IMR-90 (cell line): ENCODE data around the gene AUH. TPM values are rescaled to one million over a fixed set of nuclear protein-coding genes. Genes with fewer than 3 reads are reported as not detected.

Source experiments
- ATAC-seq: fragments of 200-7000 bp; cut with Tn5 transposase; 2 replicates; pipeline ENCODE4 v1.9.1; 2020; ENCODE audit warnings: low read depth, mild to moderate bottlenecking, moderate library complexity
- BruUV-seq: library from RNA; stranded (reverse); fragments of 400-500 nt; replicated peaks from 2 replicates; lab custom pipeline; 2021; lab: Mats Ljungman, UMichigan
- CTCF ChIA-PET: fragments of 300-600 bp; formaldehyde crosslinking; extraction: SDS; loops from one replicate; lab custom pipeline; 2021; ENCODE audit warnings: antibody characterized with exemption; lab: Yijun Ruan, JAX
- POLR2A ChIA-PET: fragments of 300-600 bp; sonication (Branson Sonifier 250); formaldehyde crosslinking; loops from one replicate; lab custom pipeline; 2022; ENCODE audit warnings: antibody characterized with exemption; ENCODE audit not compliant: unreplicated experiment; lab: Charles Lee
- DNase-seq: peaks from one replicate; pipeline ENCODE4 v3.0.0; 2013
- H2AFZ ChIP-seq: replicated peaks from 2 replicates; pipeline ENCODE3; 2013; ENCODE audit warnings: low read length, mild to moderate bottlenecking; ENCODE audit not compliant: poor library complexity
- H2AK5ac ChIP-seq: 2 replicates; pipeline ENCODE4 v1.6.1; 2013; ENCODE audit warnings: low read depth, low read length, inconsistent platforms
- H2AK9ac ChIP-seq: replicated peaks from 2 replicates; pipeline ENCODE3; 2013; ENCODE audit warnings: mild to moderate bottlenecking, low read depth, low read length, moderate library complexity; ENCODE audit not compliant: poor library complexity
- H2BK120ac ChIP-seq: 2 replicates; pipeline ENCODE4 v1.6.1; 2013; ENCODE audit warnings: low read depth, low read length, inconsistent platforms
- H2BK15ac ChIP-seq: 3 replicates; pipeline ENCODE4 v1.6.1; 2013; ENCODE audit warnings: low read depth, low read length, inconsistent platforms
- H2BK20ac ChIP-seq: 2 replicates; pipeline ENCODE4 v1.6.1; 2013; ENCODE audit warnings: low read depth, mild to moderate bottlenecking, inconsistent platforms, low read length, moderate library complexity
- H2BK5ac ChIP-seq: 2 replicates; pipeline ENCODE4 v1.6.1; 2013; ENCODE audit warnings: mild to moderate bottlenecking, low read depth, low read length, inconsistent platforms; ENCODE audit not compliant: poor library complexity, severe bottlenecking
- H3K14ac ChIP-seq: replicated peaks from 2 replicates; pipeline ENCODE4 v1.6.1; 2013; ENCODE audit warnings: low read depth, low read length, inconsistent platforms
- H3K18ac ChIP-seq: 2 replicates; pipeline ENCODE4 v1.6.1; 2013; ENCODE audit warnings: low read depth, low read length, control low read depth
- H3K23ac ChIP-seq: 2 replicates; pipeline ENCODE4 v1.6.1; 2013; ENCODE audit warnings: low read depth, low read length, inconsistent platforms
- H3K27ac ChIP-seq: 2 replicates; pipeline ENCODE4 v1.5.1; 2013; ENCODE audit warnings: mild to moderate bottlenecking, control low read depth, low read length; ENCODE audit not compliant: insufficient read depth
- H3K27me3 ChIP-seq: 2 replicates; pipeline ENCODE4 v1.6.1; 2013; ENCODE audit warnings: low read length; ENCODE audit not compliant: control insufficient read depth, insufficient read depth
- H3K36me3 ChIP-seq: 2 replicates; pipeline ENCODE4 v1.6.1; 2013; ENCODE audit warnings: low read length, mixed read lengths; ENCODE audit not compliant: control insufficient read depth, insufficient read depth
- H3K4ac ChIP-seq: 2 replicates; pipeline ENCODE4 v1.6.1; 2013; ENCODE audit warnings: low read depth, low read length, inconsistent platforms
- H3K4me1 ChIP-seq: 2 replicates; pipeline ENCODE4 v1.6.1; 2013; ENCODE audit warnings: low read length, mixed read lengths; ENCODE audit not compliant: control insufficient read depth, insufficient read depth
- H3K4me2 ChIP-seq: 2 replicates; pipeline ENCODE4 v1.6.1; 2013; ENCODE audit warnings: low read depth, mild to moderate bottlenecking, control low read depth, low read length, moderate library complexity
- H3K4me3 ChIP-seq: 2 replicates; pipeline ENCODE4 v1.5.1; 2013; ENCODE audit warnings: low read depth, mild to moderate bottlenecking, control low read depth, low read length, moderate library complexity; ENCODE audit not compliant: insufficient read depth
- H3K56ac ChIP-seq: 2 replicates; pipeline ENCODE4 v1.6.1; 2013; ENCODE audit warnings: low read length, inconsistent platforms; ENCODE audit not compliant: insufficient read depth; ENCODE audit errors: extremely low read depth
- H3K79me1 ChIP-seq, 2 experiments: 2 replicates each; pipeline ENCODE4 v1.6.1; 2013; ENCODE audit warnings: low read length in 2 of 2, inconsistent platforms in 1 of 2, low read depth in 1 of 2
- H3K9ac ChIP-seq: 2 replicates; pipeline ENCODE4 v1.6.1; 2013; ENCODE audit warnings: low read depth, low read length, control low read depth
- H3K9me1 ChIP-seq: 2 replicates; pipeline ENCODE4 v1.6.1; 2013; ENCODE audit warnings: low read length, inconsistent platforms; ENCODE audit not compliant: insufficient read depth
- H3K9me3 ChIP-seq: 2 replicates; pipeline ENCODE4 v1.6.1; 2013; ENCODE audit warnings: low read length; ENCODE audit not compliant: control insufficient read depth, insufficient read depth
- H4K20me1 ChIP-seq: 2 replicates; pipeline ENCODE4 v1.6.1; 2013; ENCODE audit warnings: low read length, inconsistent platforms; ENCODE audit not compliant: insufficient read depth
- H4K5ac ChIP-seq: 2 replicates; pipeline ENCODE4 v1.6.1; 2013; ENCODE audit warnings: mild to moderate bottlenecking, low read depth, low read length, control low read depth
- H4K8ac ChIP-seq, 2 experiments: 2 replicates each; pipeline ENCODE4 v1.6.1; 2013; ENCODE audit warnings: low read depth in 2 of 2, low read length in 2 of 2, control low read depth in 1 of 2, inconsistent platforms in 1 of 2
- H4K91ac ChIP-seq: 2 replicates; pipeline ENCODE4 v1.6.1; 2013; ENCODE audit warnings: low read depth, low read length, inconsistent platforms; ENCODE audit not compliant: insufficient read depth
- CEBPB ChIP-seq: IDR thresholded peaks from 2 replicates; pipeline ENCODE4 v1.6.1; 2012; ENCODE audit warnings: low read depth, low read length, improper control_type of control experiment
- RFX5 ChIP-seq: IDR thresholded peaks from 2 replicates; pipeline ENCODE4 v1.8.0; 2012; ENCODE audit warnings: low read depth, mild to moderate bottlenecking, low read length, moderate library complexity
- WGBS, 2 experiments: methylation state at CpG; one replicate each; pipeline versions ENCODE4 v1.1.5 to v1.1.7; 2013; ENCODE audit warnings: missing lambda C conversion rate in 2 of 2; ENCODE audit not compliant: insufficient read length in 1 of 2; ENCODE audit errors: extremely low coverage in 2 of 2; 5-methylcytosine and 5-hydroxymethylcytosine counted together
- dilution Hi-C: fragments of 300-500 bp; cut with HindIII; formaldehyde crosslinking; loops from one replicate; pipeline ENCODE4 v1.14.3; 2018; ENCODE audit warnings: low sequenced_read_pairs; ENCODE audit not compliant: unreplicated experiment
- in situ Hi-C: fragments of 300-500 bp; cut with MboI; formaldehyde crosslinking; loops from 3 replicates; pipeline ENCODE4 v1.14.3; 2019; ENCODE audit warnings: low sequenced_read_pairs, inconsistent platforms, mixed read lengths
- intact Hi-C: fragments of 100-400 bp; cut with micrococcal nuclease; formaldehyde crosslinking; loops from 2 replicates; pipeline ENCODE4 v1.10.0; 2022
- polyA plus RNA-seq, 3 experiments: library from polyadenylated mRNA; depleted of rRNA; stranded (reverse); fragments of >200 nt; gene quantifications; 2 replicates each; pipeline ENCODE4 v1.2.3, GENCODE V29; 2012; ENCODE audit warnings: low replicate concordance in 1 of 3
- total RNA-seq: library from RNA; depleted of rRNA; stranded (reverse); fragments of >200 nt; gene quantifications from 2 replicates; pipeline ENCODE4 v1.2.3, GENCODE V29; 2012

The AUH gene
- total and polyA plus RNA-seq, 2 of the 4 experiments (the other 2 are of a cell fraction), result 5.9 to 8.1 TPM

- H2AK9ac ChIP-seq, result no peak overlapping the region
- no peaks in the 10 kb centered on the region for H3K9me3 ChIP-seq
- H3K4me3 ChIP-seq, result no peak overlapping the region
- no peak for TF ChIP-seq RFX5
- TF ChIP-seq CEBPB, result no peak
- no peak overlapping the region for H4K5ac ChIP-seq
- WGBS, 2 experiments, result no CpG with 5 or more reads among the region's 12 CpGs
- H3K36me3 ChIP-seq, result peaks cover 32% of the 10 kb centered on the region
- H3K23ac ChIP-seq, result no peak overlapping the region
- H3K27ac ChIP-seq, result 0 out of 2 replicates have a peak overlapping the region, but pooled peaks have one; percentile 41
- H3K4ac ChIP-seq, result peak overlapping the region; percentile 54
- H4K20me1 ChIP-seq, result peaks cover 38% of the 10 kb centered on the region
- no peak overlapping the region for H2BK120ac ChIP-seq
- H4K91ac ChIP-seq, result no peak overlapping the region
- no peak overlapping the region for H3K56ac ChIP-seq
- H3K9ac ChIP-seq, result no peak overlapping the region
- CTCF ChIA-PET, result no interaction called here
- peaks cover 34 to 64% of the 10 kb centered on the region in 2 experiments for H3K79me1 ChIP-seq
- H2AK5ac ChIP-seq, result 0 out of 2 replicates have a peak overlapping the region, but pooled peaks have one; percentile 65
- peak overlapping the region; percentile 10 for H2BK5ac ChIP-seq
- in situ Hi-C loops (no loop called here), intact Hi-C loops (no loop called here), dilution Hi-C loops (no loop called here)
- peaks cover 15% of the 10 kb centered on the region for H3K9me1 ChIP-seq
- DNase-seq (no peak), ATAC-seq (no peak; the same call in 1 of the 2 replicates)
- no peak overlapping the region for H3K4me2 ChIP-seq
- POLR2A ChIA-PET, result no interaction called here
- H4K8ac ChIP-seq, result 0 out of 4 replicates have a peak overlapping the region, but pooled peaks of 1 of the 2 experiments have one; percentile 44
- H3K4me1 ChIP-seq, result peaks cover 9% of the 10 kb centered on the region
- no peak overlapping the region for H2AFZ ChIP-seq
- BruUV-seq, result no TSS peak
- H2BK20ac ChIP-seq, result no peak overlapping the region
- no peaks in the 10 kb centered on the region for H3K27me3 ChIP-seq
- H3K18ac ChIP-seq, result no peak overlapping the region
- H2BK15ac ChIP-seq, result no peak overlapping the region
- H3K14ac ChIP-seq, result no peak overlapping the region
These were observed 46.0 kb upstream of the AUH start for GRCh38 chr9:91407580-91408318.
